Esophagus muscularis mucosa (tissue), 4 donors: ENCODE measurements around the gene ERG28. TPM values are rescaled to one million over a fixed set of nuclear protein-coding genes. Genes with fewer than 3 reads are reported as not detected.
A peak's percentile ranks its signal among the peaks of the same experiment; 100 is the strongest.

ENCODE experiments used
- DNase-seq: peaks from one replicate; pipeline ENCODE4 v3.0.0-alpha.2; 2017; ENCODE audit errors: extremely low spot score
- H3K27ac ChIP-seq, 4 donors: fragments of 200-600 bp; sonication (generic); replicated peaks in 1 of 4; 1 replicate in 3 of 4; 2 replicates in 1 of 4; pipeline ENCODE4 v1.5.1; 2016 to 2019; ENCODE audit warnings: mild to moderate bottlenecking in 1 of 4
- H3K27me3 ChIP-seq, 4 donors: fragments of 200-600 bp; sonication (generic); one replicate each; pipeline versions ENCODE4 v1.5.1 to v1.6.0; 2016 to 2019
- H3K36me3 ChIP-seq, 4 donors: fragments of 200-600 bp; sonication (generic); one replicate each; pipeline ENCODE4 v1.5.1; 2016 to 2019
- H3K4me1 ChIP-seq, 4 donors: fragments of 200-600 bp; sonication (generic); one replicate each; pipeline ENCODE4 v1.5.1; 2016 to 2019
- H3K4me3 ChIP-seq, 4 donors: fragments of 200-600 bp; sonication (generic); 1 replicate in 2 of 4; 2 replicates in 2 of 4; pipeline ENCODE4 v1.5.1; 2016 to 2019; ENCODE audit warnings: mild to moderate bottlenecking in 4 of 4, moderate library complexity in 1 of 4
- H3K9me3 ChIP-seq, 4 donors: fragments of 200-600 bp; sonication (generic); 1 replicate in 3 of 4; 2 replicates in 1 of 4; pipeline ENCODE4 v1.5.1; 2016 to 2019
- CTCF ChIP-seq, 3 experiments: fragments of 200-600 bp in 2 of 3; fragments of 450-650 bp in 1 of 3; sonication (generic) in 2 of 3; IDR thresholded peaks; one replicate each; pipeline ENCODE4 v1.5.1; 2017 to 2019; ENCODE audit warnings: antibody characterized with exemption in 3 of 3, mild to moderate bottlenecking in 2 of 3, moderate library complexity in 1 of 3
- EP300 ChIP-seq: sonication (generic); formaldehyde crosslinking; IDR thresholded peaks from one replicate; pipeline ENCODE4 v1.6.1; 2017; ENCODE audit warnings: antibody characterized with exemption
- POLR2A ChIP-seq: fragments of 450-650 bp; IDR thresholded peaks from one replicate; pipeline ENCODE4 v1.6.1; 2017; ENCODE audit warnings: antibody characterized with exemption, moderate library complexity, mild to moderate bottlenecking, low read depth
- POLR2AphosphoS5 ChIP-seq, 2 donors: sonication (generic); formaldehyde crosslinking; IDR thresholded peaks; one replicate each; pipeline ENCODE4 v1.6.1; 2017; ENCODE audit warnings: antibody characterized with exemption in 2 of 2
- WGBS: methylation state at CpG from one replicate; pipeline ENCODE4 v1.1.5; 2018; 5-methylcytosine and 5-hydroxymethylcytosine counted together
- intact Hi-C: fragments of 100-400 bp; cut with DNase I; formaldehyde crosslinking; loops from one replicate; pipeline ENCODE4 v1.15.1; 2023
- total RNA-seq, 4 donors: library from RNA; depleted of rRNA; stranded (reverse); fragments of >200 nt; gene quantifications; one replicate each; pipeline versions ENCODE4 v1.1.0 to v1.2.1, GENCODE V29; 2016

ERG28 gene
- total RNA-seq, 4 donors from 2014 or later = 6.0 to 7.5 (median 6.9) TPM

DNA sequence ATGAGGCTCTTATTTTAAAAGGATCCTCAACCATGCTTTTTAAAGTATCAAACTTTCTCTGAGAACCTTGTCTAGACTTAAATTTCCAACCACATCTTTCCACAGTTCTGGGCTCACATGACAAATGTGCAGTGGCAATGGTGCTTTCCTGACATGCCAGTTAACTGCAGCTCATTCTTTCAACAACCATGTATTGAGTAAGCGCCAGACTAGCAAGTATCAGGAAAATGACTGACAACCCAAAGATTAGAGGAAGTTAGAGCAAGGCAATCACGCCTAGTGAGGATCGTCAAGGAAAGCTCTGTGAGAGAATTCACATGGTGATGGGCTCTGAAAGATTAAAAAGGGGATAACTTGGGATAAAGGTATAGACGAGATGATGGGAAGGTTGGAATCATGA, 46.5 kb downstream of the ERG28 start:
- WGBS = 60% methylated on average over 4 of the region's 4 CpGs
- intact Hi-C loops = no loop called here
- H3K27ac ChIP-seq = peak overlapping the region in 2 of 4 donors; percentile 16 to 57

GRCh38 chr14:75612157-75612556, 48.5 kb downstream of the ERG28 start:
- no peaks in the 10 kb centered on the region for H3K27me3 ChIP-seq
- H3K4me1 ChIP-seq = peaks cover 3 to 29% (median 24%) of the 10 kb centered on the region in 4 donors
- TF ChIP-seq POLR2A (no peak), POLR2AphosphoS5 (IDR thresholded peaks at IDR 0.05) (no peak), EP300 (no peak), CTCF (IDR thresholded peaks at IDR 0.05) (no peak)
- 96% methylated on average over 4 of the region's 4 CpGs for WGBS
- no peak overlapping the region for H3K27ac ChIP-seq
- DNase-seq = no peak
- intact Hi-C loops = no loop called here
- H3K4me3 ChIP-seq = no peak overlapping the region
- H3K9me3 ChIP-seq = no peaks in the 10 kb centered on the region
- no peaks in the 10 kb centered on the region for H3K36me3 ChIP-seq

More for the DNA sequence above, 46.5 kb downstream of the ERG28 start:
- Histone ChIP-seq H3K4me3 (no peak overlapping the region), H3K9me3 (no peaks in the 10 kb centered on the region), H3K4me1 (peaks cover 3 to 23% (median 21%) of the 10 kb centered on the region in 4 donors), H3K36me3 (no peaks in the 10 kb centered on the region), H3K27me3 (no peaks in the 10 kb centered on the region)
- no peak for DNase-seq
- TF ChIP-seq EP300 (no peak), POLR2A (no peak), POLR2AphosphoS5 (IDR thresholded peaks at IDR 0.05) (no peak), CTCF (IDR thresholded peaks at IDR 0.05) (no peak)

- H3K27ac ChIP-seq = peak overlapping the region; percentile 28 to 65 (median 38)
- 64% methylated on average over 4 of the region's 4 CpGs for WGBS
- DNase-seq = no peak
- no peak for TF ChIP-seq CTCF (IDR thresholded peaks at IDR 0.05)
- TF ChIP-seq POLR2A = no peak
- no peak for TF ChIP-seq POLR2AphosphoS5 (IDR thresholded peaks at IDR 0.05)
- no peak for TF ChIP-seq EP300
- intact Hi-C loops = no loop called here
- H3K4me1 ChIP-seq = peaks cover 3 to 31% (median 25%) of the 10 kb centered on the region in 4 donors
- H3K27me3 ChIP-seq = no peaks in the 10 kb centered on the region
- no peak overlapping the region for H3K4me3 ChIP-seq
- no peaks in the 10 kb centered on the region for H3K36me3 ChIP-seq
- no peaks in the 10 kb centered on the region for H3K9me3 ChIP-seq
These were observed 49.8 kb downstream of the ERG28 start for GRCh38 chr14:75610834-75611233.

DNA sequence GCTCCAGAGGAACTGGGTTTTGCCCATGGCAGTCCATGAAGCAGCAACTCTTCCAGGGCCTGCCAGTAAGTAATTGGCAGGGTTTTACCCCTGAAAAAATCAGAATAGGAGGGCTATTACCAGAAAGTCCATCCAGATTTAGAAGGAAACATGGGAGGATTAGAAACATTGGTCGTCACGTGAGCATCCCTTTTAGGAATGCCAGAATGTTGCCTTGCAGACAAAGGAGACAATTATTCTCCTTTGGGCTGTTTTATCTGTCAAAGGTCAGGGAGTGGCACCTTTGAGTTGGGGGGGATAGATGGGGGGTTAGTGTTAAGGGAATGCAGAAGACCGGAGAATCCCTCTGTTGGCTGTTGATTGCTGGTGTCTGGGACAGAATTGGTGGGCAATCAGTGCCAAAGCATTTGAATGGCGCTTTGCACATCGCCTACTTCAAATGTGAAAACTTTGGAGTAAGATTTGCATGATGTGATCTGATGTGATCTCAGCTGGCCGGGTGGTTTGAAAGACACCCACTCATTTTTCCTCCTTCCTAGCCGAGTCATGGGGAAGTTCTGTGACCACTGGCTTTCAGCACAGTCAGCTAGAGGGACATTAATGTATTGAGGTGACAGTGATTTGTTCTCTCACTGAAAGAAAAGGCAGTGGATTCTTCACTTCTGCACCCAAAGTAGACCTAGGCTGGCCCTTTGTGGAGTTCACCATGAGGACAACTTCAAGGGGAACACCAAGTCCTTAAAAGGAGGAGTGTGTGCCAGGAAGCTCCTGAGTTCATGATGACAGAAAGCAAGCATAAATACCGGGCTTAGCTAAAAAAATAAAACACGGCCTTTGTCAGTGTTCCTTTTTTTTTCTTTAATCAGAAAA, 50.8 kb downstream of the ERG28 start:
- H3K4me3 ChIP-seq = no peak overlapping the region
- H3K36me3 ChIP-seq = no peaks in the 10 kb centered on the region
- peak overlapping the region; percentile 28 to 65 (median 38) for H3K27ac ChIP-seq
- H3K4me1 ChIP-seq = peaks cover 3 to 40% (median 30%) of the 10 kb centered on the region in 4 donors
- 61% methylated on average over 9 of the region's 9 CpGs for WGBS
- H3K9me3 ChIP-seq = no peaks in the 10 kb centered on the region
- no peaks in the 10 kb centered on the region for H3K27me3 ChIP-seq
- intact Hi-C loops = no loop called here
- TF ChIP-seq CTCF (IDR thresholded peaks at IDR 0.05) = no peak
- TF ChIP-seq POLR2AphosphoS5 (IDR thresholded peaks at IDR 0.05) = peak in 1 of 2 donors; percentile 7
- peak; percentile 29 for TF ChIP-seq EP300
- no peak for DNase-seq
